Transverse colon (tissue), 4 donors: ENCODE results near the gene PKP1. TPM values are rescaled to one million over a fixed set of nuclear protein-coding genes. Genes with fewer than 3 reads are reported as not detected.

Experiments used
- DNase-seq: peaks from one replicate; pipeline ENCODE4 v3.0.0-alpha.2; 2019
- H3K27ac ChIP-seq, 4 donors: fragments of 200-600 bp; sonication (generic); 2 replicates each; pipeline ENCODE4 v1.5.1; 2016 to 2018; ENCODE audit warnings: inconsistent platforms in 4 of 4
- H3K27me3 ChIP-seq: fragments of 200-600 bp; sonication (generic); 2 replicates; pipeline ENCODE4 v1.5.1; 2017; ENCODE audit warnings: inconsistent platforms
- H3K36me3 ChIP-seq, 4 donors: fragments of 200-600 bp; sonication (generic); 2 replicates each; pipeline ENCODE4 v1.5.1; 2017 to 2019; ENCODE audit warnings: inconsistent platforms in 4 of 4
- H3K4me1 ChIP-seq, 4 donors: fragments of 200-600 bp; sonication (generic); 2 replicates each; pipeline ENCODE4 v1.5.1; 2017 to 2020; ENCODE audit warnings: inconsistent platforms in 4 of 4
- H3K4me3 ChIP-seq, 4 donors: fragments of 200-600 bp; sonication (generic); 1 replicate in 1 of 4; 2 replicates in 3 of 4; pipeline versions ENCODE4 v1.5.1 to v1.6.1; 2017 to 2019; ENCODE audit warnings: inconsistent platforms in 4 of 4
- H3K9me3 ChIP-seq, 2 donors: fragments of 200-600 bp; sonication (generic); 2 replicates each; pipeline ENCODE4 v1.5.1; 2017 to 2019; ENCODE audit warnings: inconsistent platforms in 2 of 2
- CTCF ChIP-seq, 5 experiments: fragments of 200-600 bp in 3 of 5; fragments of 450-650 bp in 2 of 5; sonication (generic) in 3 of 5; IDR thresholded peaks; 1 replicate in 2 of 5; 2 replicates in 3 of 5; pipeline ENCODE4 v1.5.1; 2016 to 2017; ENCODE audit warnings: antibody characterized with exemption in 5 of 5, inconsistent platforms in 3 of 5, mild to moderate bottlenecking in 2 of 5, moderate library complexity in 1 of 5
- EP300 ChIP-seq: sonication (generic); formaldehyde crosslinking; IDR thresholded peaks from one replicate; pipeline ENCODE4 v1.6.1; 2017; ENCODE audit warnings: antibody characterized with exemption, low read depth
- POLR2A ChIP-seq: fragments of 450-650 bp; IDR thresholded peaks from one replicate; pipeline ENCODE4 v1.6.1; 2016; ENCODE audit warnings: antibody characterized with exemption, mild to moderate bottlenecking, moderate library complexity
- POLR2AphosphoS5 ChIP-seq, 3 donors: sonication (generic); formaldehyde crosslinking; IDR thresholded peaks; one replicate each; pipeline ENCODE4 v1.6.1; 2016; ENCODE audit warnings: antibody characterized with exemption in 3 of 3
- WGBS, 2 donors: methylation state at CpG; one replicate each; pipeline ENCODE4 v1.1.5; 2018; ENCODE audit warnings: low coverage in 1 of 2; 5-methylcytosine and 5-hydroxymethylcytosine counted together
- in situ Hi-C, 4 donors: fragments of 200-750 bp; cut with MboI; loops; one replicate each; pipeline versions ENCODE4 v1.15.0 to v1.15.1; 2017; ENCODE audit warnings: low sequenced_read_pairs in 3 of 4, low pct_ligation_motif_present in 1 of 4, low pct_unique_long_range_greater_than_20kb in 1 of 4
- intact Hi-C: fragments of 100-400 bp; cut with DNase I; formaldehyde crosslinking; loops from one replicate; pipeline ENCODE4 v1.15.1; 2023; ENCODE audit warnings: low total_unique reads
- total RNA-seq, 4 donors: library from RNA; depleted of rRNA; stranded (reverse); fragments of >200 nt; gene quantifications; one replicate each; pipeline ENCODE4 v1.1.0, GENCODE V29; 2016

Gene PKP1
- total RNA-seq, 4 donors from 2014 or later: 0.14 to 0.32 TPM; not detected in 2

- TF ChIP-seq EP300 (no peak), CTCF (IDR thresholded peaks at IDR 0.05) (no peak), POLR2A (no peak), POLR2AphosphoS5 (IDR thresholded peaks at IDR 0.05) (no peak)
- H3K9me3 ChIP-seq: no peaks in the 10 kb centered on the region
- intact Hi-C loops (no loop called here), in situ Hi-C loops (no loop called here)
- H3K27ac ChIP-seq: no peak overlapping the region
- H3K36me3 ChIP-seq: no peaks in the 10 kb centered on the region
- no peak overlapping the region for H3K4me3 ChIP-seq
- H3K27me3 ChIP-seq: no peaks in the 10 kb centered on the region
- 74 to 79% methylated on average over 5 to 8 of the region's 8 CpGs for WGBS, 2 donors
- DNase-seq: no peak
- H3K4me1 ChIP-seq: no peaks in the 10 kb centered on the region
Observed at GRCh38 chr1:201325678-201326060, 42.4 kb downstream of the PKP1 start.

GRCh38 chr1:201326710-201327109 is 43.4 kb downstream of the PKP1 start:
- Histone ChIP-seq H3K27me3 (no peaks in the 10 kb centered on the region), H3K9me3 (no peaks in the 10 kb centered on the region), H3K27ac (no peak overlapping the region), H3K36me3 (no peaks in the 10 kb centered on the region), H3K4me3 (no peak overlapping the region), H3K4me1 (no peaks in the 10 kb centered on the region)
- in situ Hi-C loops (no loop called here), intact Hi-C loops (no loop called here)
- no peak for TF ChIP-seq EP300
- TF ChIP-seq POLR2AphosphoS5 (IDR thresholded peaks at IDR 0.05): no peak
- no peak for TF ChIP-seq POLR2A
- no peak for TF ChIP-seq CTCF (IDR thresholded peaks at IDR 0.05)
- WGBS, 2 donors: 20 to 86% methylated on average over 1 to 4 of the region's 4 CpGs
- no peak for DNase-seq

- Histone ChIP-seq H3K4me1 (no peaks in the 10 kb centered on the region), H3K36me3 (no peaks in the 10 kb centered on the region), H3K4me3 (no peak overlapping the region), H3K9me3 (no peaks in the 10 kb centered on the region), H3K27ac (no peak overlapping the region), H3K27me3 (no peaks in the 10 kb centered on the region)
- TF ChIP-seq POLR2AphosphoS5 (IDR thresholded peaks at IDR 0.05) (no peak), EP300 (no peak), POLR2A (no peak), CTCF (IDR thresholded peaks at IDR 0.05) (no peak)
- WGBS, 2 donors: 84 to 87% methylated on average over 6 to 7 of the region's 7 CpGs
- in situ Hi-C loops (no loop called here), intact Hi-C loops (no loop called here)
- DNase-seq: no peak
Observed at GRCh38 chr1:201327687-201328240, 44.5 kb downstream of the PKP1 start.

- in situ Hi-C loops: no loop called here
- TF ChIP-seq POLR2AphosphoS5 (IDR thresholded peaks at IDR 0.05): no peak
- no peak for TF ChIP-seq EP300
- no peak for TF ChIP-seq POLR2A
- TF ChIP-seq CTCF (IDR thresholded peaks at IDR 0.05): no peak
- H3K27ac ChIP-seq: no peak overlapping the region
- no peak for DNase-seq
- no peaks in the 10 kb centered on the region for H3K36me3 ChIP-seq
- H3K27me3 ChIP-seq: no peaks in the 10 kb centered on the region
- no peaks in the 10 kb centered on the region for H3K9me3 ChIP-seq
- H3K4me3 ChIP-seq: no peak overlapping the region
- no peaks in the 10 kb centered on the region for H3K4me1 ChIP-seq
- intact Hi-C loops: no loop called here
- WGBS, 2 donors: 75% methylated on average over 4 of the region's 4 CpGs; no CpG with 5 or more reads in 1 of the 2 donors
Observed at GRCh38 chr1:201328576-201328975, 45.3 kb downstream of the PKP1 start.
